ENCODE data around the gene STK24. TPM values are rescaled to one million over a fixed set of nuclear protein-coding genes. Genes with fewer than 3 reads are reported as not detected.

STK24 gene
- total RNA-seq, 1 donor from 2014 or later = 139 TPM

DNA sequence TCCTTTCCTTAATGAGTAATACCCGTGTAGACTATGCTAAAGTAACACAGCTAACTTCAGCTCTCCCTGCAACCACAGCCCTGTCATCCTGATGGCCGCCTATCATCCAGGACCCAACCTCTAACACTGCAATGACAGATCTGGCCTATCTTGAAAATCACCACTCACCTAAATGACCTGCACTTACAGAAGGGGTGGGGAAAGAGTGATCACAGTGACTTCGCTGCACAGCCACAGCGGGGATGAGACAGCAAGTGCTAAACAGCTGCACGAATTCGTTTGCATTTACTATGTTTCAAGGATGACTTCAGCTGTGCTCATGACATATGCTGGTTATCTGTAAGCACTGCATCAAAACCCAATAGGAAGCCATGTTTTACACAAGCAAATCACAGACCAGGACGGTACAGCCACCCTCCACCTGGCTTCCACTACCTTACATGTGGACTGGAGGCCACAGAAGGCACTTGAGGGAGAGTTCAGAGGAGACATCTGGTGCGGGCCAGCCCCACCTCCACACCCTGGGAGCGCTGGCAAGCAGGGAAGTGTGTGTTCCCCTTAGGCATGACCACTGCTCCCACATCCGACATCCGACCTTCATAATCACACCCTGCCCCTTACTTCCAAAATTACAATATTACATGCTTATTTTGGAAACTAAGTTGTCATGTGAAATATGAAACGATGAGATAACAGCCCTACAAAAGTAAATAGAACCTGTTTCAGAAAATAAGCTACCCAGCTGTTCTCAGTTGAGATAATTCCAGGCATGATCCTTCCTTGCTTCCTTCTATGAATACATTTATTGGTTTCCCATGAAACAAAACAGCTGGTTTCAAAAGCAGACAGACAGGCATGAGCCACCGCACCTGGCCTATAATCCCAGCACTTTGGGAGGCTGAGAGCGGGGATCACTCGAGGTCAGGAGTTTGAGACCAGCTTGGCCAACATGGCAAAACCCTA, 95.7 kb downstream of the STK24 start:
- TF ChIP-seq, protein P1, sequence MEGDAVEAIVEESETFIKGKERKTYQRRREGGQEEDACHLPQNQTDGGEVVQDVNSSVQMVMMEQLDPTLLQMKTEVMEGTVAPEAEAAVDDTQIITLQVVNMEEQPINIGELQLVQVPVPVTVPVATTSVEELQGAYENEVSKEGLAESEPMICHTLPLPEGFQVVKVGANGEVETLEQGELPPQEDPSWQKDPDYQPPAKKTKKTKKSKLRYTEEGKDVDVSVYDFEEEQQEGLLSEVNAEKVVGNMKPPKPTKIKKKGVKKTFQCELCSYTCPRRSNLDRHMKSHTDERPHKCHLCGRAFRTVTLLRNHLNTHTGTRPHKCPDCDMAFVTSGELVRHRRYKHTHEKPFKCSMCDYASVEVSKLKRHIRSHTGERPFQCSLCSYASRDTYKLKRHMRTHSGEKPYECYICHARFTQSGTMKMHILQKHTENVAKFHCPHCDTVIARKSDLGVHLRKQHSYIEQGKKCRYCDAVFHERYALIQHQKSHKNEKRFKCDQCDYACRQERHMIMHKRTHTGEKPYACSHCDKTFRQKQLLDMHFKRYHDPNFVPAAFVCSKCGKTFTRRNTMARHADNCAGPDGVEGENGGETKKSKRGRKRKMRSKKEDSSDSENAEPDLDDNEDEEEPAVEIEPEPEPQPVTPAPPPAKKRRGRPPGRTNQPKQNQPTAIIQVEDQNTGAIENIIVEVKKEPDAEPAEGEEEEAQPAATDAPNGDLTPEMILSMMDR (IDR thresholded peaks at IDR 0.05) = no peak
- Mint-ChIP-seq H3K27ac (ENCODE audit: unreplicated experiment) (peak overlapping the region; percentile 74), H3K4me1 (ENCODE audit: unreplicated experiment) (peaks cover 78% of the 10 kb centered on the region), H3K27me3 (ENCODE audit: unreplicated experiment) (no peaks in the 10 kb centered on the region), H3K9me3 (ENCODE audit: unreplicated experiment) (no peaks in the 10 kb centered on the region), H3K36me3 (ENCODE audit: unreplicated experiment) (peaks cover 18% of the 10 kb centered on the region), H3K4me3 (ENCODE audit: unreplicated experiment) (no peak overlapping the region)
- no peak for DNase-seq (ENCODE audit: extremely low spot score, unreplicated experiment)

DNA sequence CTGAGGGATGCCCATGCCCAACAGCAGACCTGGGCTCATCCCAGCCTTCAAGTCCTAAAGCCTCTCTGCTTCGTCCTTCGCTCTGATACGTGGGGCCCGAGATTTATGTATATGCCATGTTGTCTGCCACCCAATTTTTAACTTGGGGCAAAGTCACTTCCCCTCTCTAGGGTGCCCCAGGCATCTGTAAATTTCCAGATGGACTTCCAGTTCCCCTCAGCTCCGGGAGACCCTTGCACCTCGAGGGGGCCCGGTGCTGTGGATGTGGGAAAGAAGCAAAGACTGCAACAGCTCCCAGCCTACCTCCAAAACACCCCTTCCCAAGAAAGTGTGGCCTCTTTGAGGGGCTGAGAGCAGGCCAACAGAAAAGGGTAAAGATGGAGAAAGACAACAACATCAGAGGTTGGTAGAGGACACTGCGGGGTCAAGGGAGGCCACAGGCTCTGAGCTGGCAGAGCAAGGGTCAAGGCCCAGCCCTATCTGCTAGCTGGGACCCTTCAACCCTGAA, 97.4 kb downstream of the STK24 start:
- Mint-ChIP-seq H3K4me1 (ENCODE audit: unreplicated experiment) (peaks cover 73% of the 10 kb centered on the region), H3K9me3 (ENCODE audit: unreplicated experiment) (no peaks in the 10 kb centered on the region), H3K27me3 (ENCODE audit: unreplicated experiment) (no peaks in the 10 kb centered on the region), H3K4me3 (ENCODE audit: unreplicated experiment) (no peak overlapping the region), H3K36me3 (ENCODE audit: unreplicated experiment) (peaks cover 18% of the 10 kb centered on the region), H3K27ac (ENCODE audit: unreplicated experiment) (peak overlapping the region; percentile 47)
- TF ChIP-seq, protein P1 (IDR thresholded peaks at IDR 0.05) = no peak
- DNase-seq (ENCODE audit: extremely low spot score, unreplicated experiment) = no peak

DNA sequence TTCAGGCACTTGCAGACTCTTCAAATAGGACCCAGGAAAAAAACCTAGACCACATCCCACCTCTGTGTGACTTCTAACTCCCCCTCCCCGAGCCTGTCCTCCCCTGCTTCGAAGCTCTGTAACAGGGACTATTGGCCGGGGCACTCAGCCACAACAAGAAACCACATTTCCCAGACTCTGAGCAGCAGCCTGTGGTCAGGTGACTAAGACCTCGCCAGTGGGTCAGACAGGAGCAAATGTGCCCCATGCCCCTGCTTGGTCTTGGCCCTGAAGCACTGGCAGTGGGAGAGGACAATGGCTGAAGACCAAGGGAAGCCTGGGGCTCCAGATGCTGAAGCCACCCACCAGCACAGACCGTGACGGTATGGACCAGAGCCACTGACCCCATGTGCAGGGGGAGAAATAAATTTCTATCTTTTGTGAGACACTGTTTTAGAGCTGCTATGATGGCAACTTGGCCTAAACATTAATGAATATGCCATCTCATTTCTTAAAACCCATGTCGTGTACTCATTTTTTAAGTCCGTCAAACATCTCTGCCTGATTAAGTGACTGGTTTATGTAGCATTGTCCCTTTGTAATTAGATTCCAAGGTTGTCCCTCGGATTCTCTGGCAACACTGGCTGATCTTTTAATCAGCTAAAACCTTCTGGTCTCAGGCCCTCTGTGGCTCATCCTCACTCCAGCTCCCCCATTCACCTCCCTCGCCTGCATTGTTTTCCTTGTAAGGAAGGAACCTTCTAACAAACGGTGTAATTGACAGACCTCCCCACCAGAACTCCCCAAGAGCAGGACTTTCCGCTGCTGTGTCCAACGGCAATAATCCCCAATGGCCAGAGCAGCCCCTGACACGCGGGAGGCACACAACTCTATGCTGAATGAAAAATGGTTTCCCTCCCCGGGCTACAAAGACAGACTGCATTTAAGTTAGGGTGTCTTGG, 98.4 kb downstream of the STK24 start:
- H3K4me3 Mint-ChIP-seq (ENCODE audit: unreplicated experiment) = no peak overlapping the region
- no peaks in the 10 kb centered on the region for H3K27me3 Mint-ChIP-seq (ENCODE audit: unreplicated experiment)
- H3K9me3 Mint-ChIP-seq (ENCODE audit: unreplicated experiment) = no peaks in the 10 kb centered on the region
- TF ChIP-seq, protein P1 (IDR thresholded peaks at IDR 0.05) = no peak
- peak overlapping the region; percentile 63 for H3K27ac Mint-ChIP-seq (ENCODE audit: unreplicated experiment)
- no peak for DNase-seq (ENCODE audit: extremely low spot score, unreplicated experiment)
- H3K36me3 Mint-ChIP-seq (ENCODE audit: unreplicated experiment) = peaks cover 18% of the 10 kb centered on the region
- peaks cover 62% of the 10 kb centered on the region for H3K4me1 Mint-ChIP-seq (ENCODE audit: unreplicated experiment)

DNA sequence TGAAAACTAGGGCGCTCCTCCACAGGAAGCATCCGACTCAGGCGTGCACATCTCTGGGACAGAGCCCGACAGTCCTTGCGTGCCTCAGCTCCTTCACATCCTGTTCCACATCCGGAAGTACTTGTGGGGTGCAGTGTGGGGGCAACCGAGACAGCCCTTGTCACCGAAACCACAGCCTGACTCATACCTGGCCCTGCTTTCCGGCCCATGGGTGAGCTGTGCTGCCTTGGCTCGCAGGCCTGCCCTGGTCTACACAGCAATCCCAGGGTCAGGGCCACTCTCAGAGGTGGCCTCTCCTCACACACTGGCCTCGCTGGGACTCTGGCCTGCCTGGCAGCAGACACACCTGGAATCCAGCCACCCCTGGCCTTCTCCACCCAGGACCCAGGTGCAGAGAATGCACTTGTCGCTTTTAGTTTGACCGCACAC, 100.4 kb downstream of the STK24 start:
- Mint-ChIP-seq H3K36me3 (ENCODE audit: unreplicated experiment) (peaks cover 33% of the 10 kb centered on the region), H3K27me3 (ENCODE audit: unreplicated experiment) (no peaks in the 10 kb centered on the region), H3K9me3 (ENCODE audit: unreplicated experiment) (no peaks in the 10 kb centered on the region), H3K4me3 (ENCODE audit: unreplicated experiment) (peak overlapping the region; percentile 34), H3K27ac (ENCODE audit: unreplicated experiment) (peak overlapping the region; percentile 85), H3K4me1 (ENCODE audit: unreplicated experiment) (peaks cover 43% of the 10 kb centered on the region)
- TF ChIP-seq, protein P1 (IDR thresholded peaks at IDR 0.05) = no peak
- DNase-seq (ENCODE audit: extremely low spot score, unreplicated experiment) = no peak

All from osteocyte (in vitro differentiated cells).